Left lobe of liver (tissue), 2 donors: ENCODE data around the gene FAT4. TPM values are rescaled to one million over a fixed set of nuclear protein-coding genes. Genes with fewer than 3 reads are reported as not detected.
A peak's percentile ranks its signal among the peaks of the same experiment; 100 is the strongest.

ENCODE experiments used
- ATAC-seq: fragments of 200-7000 bp; cut with Tn5 transposase; one replicate; pipeline ENCODE4 v1.9.1; 2020; ENCODE audit warnings: mild to moderate bottlenecking, moderate library complexity
- DNase-seq: peaks from one replicate; pipeline ENCODE4 v3.0.0-alpha.2; 2020; ENCODE audit warnings: low spot score
- total RNA-seq: library from RNA; stranded (reverse); gene quantifications from one replicate; pipeline ENCODE4 v1.2.1, GENCODE V29; 2021
- donor health status: DM: no; HTN: no; CAD: no; lungs with moderate emphysema.
- donor health status: DM: no; HTN: yes; CAD: no.

The FAT4 gene, protein sequence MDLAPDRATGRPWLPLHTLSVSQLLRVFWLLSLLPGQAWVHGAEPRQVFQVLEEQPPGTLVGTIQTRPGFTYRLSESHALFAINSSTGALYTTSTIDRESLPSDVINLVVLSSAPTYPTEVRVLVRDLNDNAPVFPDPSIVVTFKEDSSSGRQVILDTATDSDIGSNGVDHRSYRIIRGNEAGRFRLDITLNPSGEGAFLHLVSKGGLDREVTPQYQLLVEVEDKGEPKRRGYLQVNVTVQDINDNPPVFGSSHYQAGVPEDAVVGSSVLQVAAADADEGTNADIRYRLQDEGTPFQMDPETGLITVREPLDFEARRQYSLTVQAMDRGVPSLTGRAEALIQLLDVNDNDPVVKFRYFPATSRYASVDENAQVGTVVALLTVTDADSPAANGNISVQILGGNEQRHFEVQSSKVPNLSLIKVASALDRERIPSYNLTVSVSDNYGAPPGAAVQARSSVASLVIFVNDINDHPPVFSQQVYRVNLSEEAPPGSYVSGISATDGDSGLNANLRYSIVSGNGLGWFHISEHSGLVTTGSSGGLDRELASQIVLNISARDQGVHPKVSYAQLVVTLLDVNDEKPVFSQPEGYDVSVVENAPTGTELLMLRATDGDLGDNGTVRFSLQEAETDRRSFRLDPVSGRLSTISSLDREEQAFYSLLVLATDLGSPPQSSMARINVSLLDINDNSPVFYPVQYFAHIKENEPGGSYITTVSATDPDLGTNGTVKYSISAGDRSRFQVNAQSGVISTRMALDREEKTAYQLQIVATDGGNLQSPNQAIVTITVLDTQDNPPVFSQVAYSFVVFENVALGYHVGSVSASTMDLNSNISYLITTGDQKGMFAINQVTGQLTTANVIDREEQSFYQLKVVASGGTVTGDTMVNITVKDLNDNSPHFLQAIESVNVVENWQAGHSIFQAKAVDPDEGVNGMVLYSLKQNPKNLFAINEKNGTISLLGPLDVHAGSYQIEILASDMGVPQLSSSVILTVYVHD (N-terminal part only)
- 3.9 TPM for total RNA-seq

DNA sequence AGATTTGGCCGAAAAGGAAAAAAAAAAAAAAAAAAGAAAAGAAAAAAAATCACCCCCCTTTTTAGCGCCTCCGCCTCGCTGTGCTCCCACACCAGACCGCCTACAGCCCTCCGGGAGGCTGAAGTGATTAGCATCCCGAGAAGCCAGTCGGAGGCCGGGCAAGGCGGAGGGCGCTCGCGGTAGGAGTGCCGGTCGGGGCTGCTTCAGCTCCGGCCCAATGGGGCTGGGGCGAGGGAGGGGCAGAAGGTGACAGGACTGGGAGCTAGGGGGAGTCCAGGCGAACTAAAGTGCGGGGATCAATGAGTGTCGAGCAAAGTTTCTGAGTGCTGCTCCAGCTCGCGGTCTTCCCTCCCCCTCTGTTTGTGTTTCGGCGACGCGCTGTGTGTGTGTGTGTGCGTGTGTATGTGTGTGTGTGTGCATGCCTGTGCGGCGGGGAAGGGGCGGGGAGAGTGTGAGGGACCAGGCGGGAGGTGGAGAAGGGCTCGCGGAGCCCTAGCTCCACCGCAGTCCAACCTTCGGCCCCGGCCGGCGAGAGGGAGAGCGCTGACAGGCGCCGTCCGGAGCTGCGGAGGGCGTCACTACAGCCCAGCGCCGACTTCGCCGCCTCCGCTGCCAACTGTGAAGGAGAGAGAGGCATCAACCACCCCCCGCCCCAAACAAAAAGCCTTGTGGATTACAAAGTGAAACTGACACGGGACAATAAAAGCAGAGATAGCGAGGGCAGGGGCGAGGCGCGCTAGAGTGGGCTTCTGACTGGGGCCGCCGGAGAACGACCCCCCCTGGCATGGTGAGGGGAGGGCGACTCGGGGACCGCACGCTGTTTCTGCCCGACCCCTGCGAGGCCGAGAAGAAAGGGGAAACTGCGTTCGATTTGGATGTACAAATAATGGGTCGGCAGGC is at the start of gene FAT4:
FAT4 (plus strand) TSS at position 280 of the 900 bp plus-strand sequence. CDS start 1,457 bp downstream, outside the sequence.
- DNase-seq, result peak; percentile 98

DNA sequence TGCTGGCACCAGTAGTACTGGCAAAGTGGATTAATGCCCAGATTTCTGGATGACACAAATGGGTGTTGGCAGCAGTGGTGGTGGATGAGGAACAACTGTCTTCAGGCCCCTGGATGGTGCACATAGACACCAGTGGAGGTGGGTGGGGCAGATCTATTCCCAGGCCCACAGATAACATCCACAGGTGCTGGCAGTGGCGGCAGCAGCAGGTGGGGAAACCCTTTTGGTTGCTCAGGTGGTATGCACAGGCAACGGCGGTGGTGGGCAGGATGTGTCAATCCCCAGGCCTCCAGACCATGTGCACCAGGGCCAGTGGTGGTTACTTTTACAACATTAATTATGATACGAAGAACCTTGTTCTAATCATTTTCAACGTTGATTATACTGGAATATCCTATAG is 48.9 kb upstream of the FAT4 start:
- ATAC-seq, result no peak
- DNase-seq, result no peak

More for the DNA sequence above, at the start of gene FAT4:
- peak; percentile 85 for ATAC-seq

DNA sequence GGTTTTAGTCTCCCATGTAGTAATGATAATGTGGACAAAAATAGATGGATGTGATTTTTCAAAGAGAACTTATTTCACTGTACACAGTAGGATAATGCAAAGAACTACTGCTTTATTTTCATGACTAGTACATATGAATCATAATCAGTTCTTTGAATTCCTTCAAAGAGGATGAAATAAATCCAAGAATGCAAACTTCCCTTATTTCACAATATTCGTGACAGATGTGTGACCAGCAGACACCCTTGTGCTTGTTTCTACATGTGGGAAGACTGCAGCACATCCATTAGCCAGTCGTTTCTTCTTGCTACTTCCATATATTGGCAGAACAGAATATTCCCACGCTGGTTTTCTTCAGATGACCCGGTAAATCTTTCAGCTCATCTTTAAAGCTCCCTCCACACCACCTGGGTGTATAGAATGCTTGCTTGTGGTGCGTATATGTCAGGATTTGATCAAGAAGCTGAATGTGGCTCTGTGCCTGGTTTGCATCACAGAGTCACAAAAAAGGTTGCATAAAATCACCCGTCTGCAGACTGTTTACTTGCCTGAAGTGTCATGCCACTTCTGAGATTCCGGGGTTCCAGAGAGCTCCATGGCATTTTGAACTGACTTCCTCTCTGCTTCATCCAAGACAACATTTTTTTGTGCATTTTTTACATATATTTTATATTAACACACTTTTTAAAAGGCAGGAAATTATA is 47.7 kb upstream of the FAT4 start:
- DNase-seq, result no peak
- ATAC-seq, result no peak

DNA sequence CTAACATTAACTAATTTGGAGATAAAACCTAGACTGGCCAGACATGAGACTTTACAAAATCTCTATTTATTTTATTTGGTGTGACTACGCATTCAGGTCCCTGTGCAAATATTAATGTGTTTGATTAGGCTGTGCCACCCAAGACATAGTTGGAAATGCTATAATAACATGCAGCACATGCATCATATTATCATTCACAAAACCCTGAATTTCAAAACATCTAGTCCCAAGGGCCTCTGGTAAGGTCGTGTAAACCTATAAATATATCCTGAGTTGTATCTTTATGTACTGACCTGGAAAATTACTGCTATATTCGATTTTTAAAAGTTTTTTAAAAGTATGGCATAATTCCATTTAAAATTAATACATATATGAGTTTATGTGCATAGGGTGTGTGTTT is 47.1 kb upstream of the FAT4 start:
- ATAC-seq (no peak), DNase-seq (no peak)

DNA sequence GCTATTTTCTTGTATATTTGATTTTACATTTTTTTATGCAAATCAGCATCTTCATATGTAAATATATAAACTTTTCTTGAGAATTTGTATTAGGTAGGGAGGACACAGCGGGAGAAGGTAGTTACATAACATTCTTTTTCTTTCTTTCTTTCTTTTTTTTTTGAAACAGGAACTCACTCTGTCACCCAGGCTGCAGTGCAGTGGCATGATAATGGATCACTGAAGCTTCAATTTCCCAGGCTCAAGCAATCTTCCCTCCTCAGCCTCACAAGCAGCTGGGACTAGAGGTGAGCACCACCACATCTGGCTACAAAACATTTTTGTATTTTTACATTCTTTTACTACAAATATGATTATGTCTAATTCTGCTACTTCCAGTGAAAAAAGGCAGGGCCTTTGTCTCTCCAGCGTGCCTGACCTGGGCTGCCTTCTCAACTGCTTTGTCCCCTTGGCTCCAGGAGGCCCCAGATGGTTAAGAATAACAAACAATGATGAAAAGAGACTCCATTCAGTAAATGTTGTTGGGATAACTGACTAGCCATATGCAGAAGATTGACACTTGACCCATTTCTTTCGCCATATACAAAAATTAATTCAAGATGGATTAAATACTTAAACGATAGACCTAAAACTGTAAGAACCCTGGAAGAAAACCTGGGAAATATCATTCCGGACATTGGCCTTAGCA is 46.5 kb upstream of the FAT4 start:
- DNase-seq (no peak), ATAC-seq (no peak)

DNA sequence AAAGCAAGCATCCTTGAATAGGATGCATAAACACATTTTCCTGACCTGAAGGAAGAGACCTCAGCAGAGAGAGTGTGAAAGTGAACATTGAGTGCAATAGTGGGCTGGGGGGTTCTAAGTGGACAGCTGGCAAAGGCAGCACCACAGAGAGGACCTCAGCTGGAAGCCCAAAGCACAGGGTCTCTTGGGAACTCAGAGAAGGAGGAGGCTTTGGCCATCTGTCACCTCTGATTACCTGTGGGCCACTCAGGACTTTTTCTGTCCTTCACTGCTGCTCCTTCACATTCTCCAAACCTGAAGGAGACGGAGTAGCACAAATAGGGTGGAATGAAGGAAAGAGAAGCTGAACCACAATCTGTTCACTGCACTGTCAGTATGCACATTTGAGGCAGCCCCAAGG is 37.9 kb upstream of the FAT4 start:
- no peak for ATAC-seq
- DNase-seq, result no peak

DNA sequence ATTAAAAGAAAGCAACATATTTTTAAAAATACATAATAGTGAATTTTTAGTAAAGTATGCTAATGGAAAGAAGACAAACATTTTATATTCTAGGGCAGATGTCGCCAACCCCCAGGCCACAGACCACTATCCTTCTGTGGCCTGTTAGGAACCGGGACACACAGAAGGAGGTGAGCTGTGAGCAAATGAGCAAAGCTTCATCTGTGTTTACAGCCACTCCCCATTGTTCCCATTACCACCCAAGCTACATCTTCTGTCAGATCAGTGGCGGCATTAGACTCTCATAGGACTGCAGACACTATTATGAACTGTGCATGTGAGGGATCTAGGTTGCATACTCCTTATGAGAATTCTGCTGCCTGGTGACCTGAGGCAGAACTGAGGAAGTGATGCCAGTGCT is 37.0 kb upstream of the FAT4 start:
- DNase-seq (no peak), ATAC-seq (no peak)

DNA sequence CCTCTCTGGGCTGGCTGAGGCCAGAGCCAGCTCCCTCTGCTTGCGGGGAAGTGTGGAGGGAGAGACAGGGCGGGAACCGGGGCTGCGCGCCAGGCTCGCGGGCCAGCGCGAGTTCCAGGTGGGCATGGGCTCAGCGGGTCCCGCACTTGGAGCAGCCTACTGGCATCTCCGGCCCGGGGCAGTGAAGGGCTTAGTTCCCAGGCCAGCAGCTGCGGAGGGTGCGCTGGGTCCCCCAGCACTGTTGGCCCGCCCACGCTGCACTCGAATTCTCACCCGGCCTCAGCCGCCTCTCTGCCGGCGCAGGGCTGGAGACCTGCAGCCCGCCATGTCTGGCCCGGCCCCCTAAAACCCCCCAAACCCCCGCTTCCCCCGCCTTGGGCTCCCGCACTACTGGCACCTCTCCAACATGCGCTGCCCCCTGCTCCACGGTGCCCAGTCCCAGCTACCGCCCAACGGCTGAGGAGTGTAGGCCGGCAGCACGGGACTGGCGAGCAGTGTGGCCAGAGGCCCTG is 33.8 kb upstream of the FAT4 start:
- ATAC-seq (no peak), DNase-seq (no peak)

DNA sequence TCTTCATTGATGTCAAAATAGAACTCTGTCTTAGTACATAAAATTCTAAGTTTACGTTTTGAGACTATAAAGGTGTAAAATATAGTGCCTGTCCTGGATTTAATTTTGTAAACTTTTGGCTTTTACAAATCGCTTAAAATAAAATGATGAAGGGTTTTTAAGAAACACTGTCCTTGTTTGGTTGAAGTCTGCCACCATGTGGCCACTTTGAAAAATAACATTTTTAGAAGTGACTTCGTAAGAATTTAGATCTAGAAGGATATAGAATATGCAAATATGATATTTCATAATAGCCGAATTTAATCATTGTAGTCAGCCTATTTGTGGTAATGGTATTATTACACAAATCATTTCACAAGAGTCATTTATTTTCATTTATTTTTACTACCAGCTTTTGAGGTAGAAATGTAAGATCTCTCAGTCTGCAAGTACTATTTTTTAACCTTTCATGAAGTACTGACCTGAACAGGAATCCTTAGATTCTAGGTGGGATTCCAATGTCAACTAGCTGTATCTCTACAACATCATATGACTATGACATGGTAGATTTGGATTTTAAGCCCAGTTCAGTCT is 31.0 kb upstream of the FAT4 start:
- ATAC-seq (peak; percentile 60), DNase-seq (no peak)

DNA sequence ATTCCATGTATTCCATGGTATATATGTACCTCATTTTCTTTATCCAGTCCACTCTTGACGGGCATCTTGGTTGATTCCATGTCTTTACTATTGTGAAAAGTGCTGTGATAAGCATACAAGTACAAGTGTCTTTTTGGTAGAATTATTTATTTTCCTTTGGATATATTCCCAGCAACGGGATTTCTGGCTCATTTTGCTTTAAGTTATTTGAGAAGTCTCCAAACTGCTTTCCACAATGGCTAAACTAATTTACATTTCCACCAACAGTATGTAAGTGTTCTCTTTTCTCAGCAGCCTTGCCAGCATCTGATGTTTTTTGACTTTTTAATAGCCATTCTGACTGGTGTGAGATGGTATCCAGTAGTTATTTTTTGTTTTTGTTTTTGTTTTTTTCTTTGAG is 17.6 kb upstream of the FAT4 start:
- no peak for ATAC-seq
- no peak for DNase-seq

DNA sequence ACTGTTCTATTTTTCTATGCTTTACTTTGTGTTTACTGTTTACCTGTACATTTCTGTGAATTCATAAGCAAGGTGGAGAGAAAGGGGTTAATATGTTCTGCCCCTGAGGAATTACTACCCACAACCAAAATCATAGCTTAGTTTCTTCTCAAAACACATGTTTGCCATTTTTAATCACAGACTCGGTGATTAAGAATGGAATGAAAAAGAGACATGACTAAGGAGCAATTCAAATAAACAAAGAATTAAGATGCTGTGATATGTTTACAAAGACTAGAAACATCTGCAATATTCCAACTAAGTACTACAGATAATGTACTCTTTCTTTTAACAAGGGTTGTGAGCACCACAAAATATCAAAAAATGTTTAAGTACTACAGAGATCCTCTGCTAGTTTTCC is 11.7 kb upstream of the FAT4 start:
- no peak for DNase-seq
- ATAC-seq, result no peak

DNA sequence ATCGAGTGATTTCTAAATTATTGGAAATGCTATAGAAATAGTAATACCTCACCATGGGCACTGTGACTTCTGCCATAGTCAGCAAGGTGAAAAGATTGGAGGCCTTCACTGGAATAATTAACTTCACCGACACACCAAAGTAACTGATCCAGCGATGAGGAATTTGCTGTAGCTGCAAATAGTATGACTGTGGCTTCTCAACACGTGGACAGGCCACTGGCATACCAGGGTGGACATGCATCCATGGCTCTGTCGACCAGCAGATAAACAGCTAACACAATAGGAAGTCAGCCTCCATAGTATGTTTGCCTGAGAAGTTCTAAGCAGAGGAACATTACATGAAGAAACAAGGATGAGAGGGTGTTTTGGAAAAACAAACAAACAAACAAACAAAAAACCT is 10.9 kb upstream of the FAT4 start:
- ATAC-seq (no peak), DNase-seq (no peak)

DNA sequence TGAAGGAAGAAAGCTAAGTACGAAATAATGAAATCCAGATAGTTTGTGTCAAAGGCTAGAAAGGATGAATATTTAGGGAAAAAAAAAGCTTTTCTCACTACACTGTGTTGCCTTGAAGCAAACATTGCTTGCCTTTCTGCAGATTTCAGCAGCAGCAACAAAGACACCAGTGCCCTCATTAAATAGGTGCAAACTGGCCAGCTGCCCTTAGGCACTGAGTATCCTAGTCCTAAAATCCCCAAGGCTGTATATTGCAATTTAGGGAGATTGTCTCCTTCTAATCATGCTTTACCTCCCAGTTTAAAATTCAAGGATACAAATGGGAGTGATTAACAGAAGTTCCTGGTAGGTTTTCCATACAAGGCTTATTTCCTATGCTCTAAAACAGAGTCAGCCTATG is 8.6 kb upstream of the FAT4 start:
- peak; percentile 29 for ATAC-seq

DNA sequence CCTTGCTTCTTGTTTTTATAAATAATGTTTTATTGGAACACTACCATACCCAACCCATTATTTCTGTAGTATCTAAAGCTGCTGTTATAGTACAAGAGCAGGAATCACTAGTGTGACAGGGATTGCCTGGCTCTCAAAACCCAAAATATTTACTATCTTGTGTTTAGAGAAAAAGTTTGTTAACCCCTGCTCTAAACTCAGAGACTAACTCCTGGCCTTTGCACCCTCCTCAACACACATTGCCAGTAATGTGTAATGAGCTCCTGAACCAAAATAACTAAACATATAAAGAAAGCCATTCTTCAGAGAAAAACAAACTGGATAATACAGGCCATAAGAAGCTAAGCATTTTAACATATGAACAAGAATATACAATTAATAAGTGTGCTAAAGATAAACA is 8.2 kb upstream of the FAT4 start:
- DNase-seq (no peak), ATAC-seq (peak; percentile 89)

More for the DNA sequence above, 8.6 kb upstream of the FAT4 start:
- no peak for DNase-seq

DNA sequence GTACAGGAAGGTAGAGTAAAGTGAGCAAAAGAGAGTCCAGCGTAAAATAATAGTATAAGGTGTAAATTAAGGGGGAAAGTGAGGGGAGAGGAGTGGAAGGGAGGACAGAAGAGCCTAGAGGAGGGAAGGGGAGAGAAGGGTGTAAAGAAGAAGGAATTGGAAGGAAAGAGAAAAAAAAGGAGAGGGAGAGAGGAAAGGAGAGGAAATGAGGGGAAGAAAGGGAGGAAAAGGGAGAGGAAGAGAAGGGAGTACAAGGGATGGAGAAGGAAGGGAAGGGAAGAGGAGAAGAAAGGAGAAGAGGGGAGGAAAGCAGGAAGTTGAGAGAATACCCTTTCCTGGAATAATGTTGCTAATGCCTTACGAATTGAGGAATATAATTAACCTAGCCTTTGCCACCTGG is 3.3 kb upstream of the FAT4 start:
- ATAC-seq, result no peak
- no peak for DNase-seq

DNA sequence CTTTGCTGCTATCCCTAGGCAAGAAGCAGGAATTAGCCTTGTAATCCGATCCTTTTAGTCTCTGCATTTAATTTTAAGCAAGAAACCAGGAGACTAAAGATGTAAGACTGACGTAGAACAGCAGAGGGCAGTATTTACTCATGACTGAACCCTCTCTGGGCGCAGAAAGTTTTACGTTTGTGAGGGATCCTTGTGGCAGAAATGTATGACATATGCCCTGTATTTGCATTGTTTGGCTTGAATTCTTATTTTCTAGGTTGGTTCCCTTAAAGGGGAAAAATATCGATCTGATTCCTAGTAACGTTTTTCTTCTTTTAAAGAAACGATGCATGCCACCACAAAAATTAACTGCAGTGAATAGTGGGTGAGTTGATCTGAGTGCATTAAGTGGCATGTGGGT is 1.3 kb upstream of the FAT4 start:
- ATAC-seq, result peak; percentile 33

DNA sequence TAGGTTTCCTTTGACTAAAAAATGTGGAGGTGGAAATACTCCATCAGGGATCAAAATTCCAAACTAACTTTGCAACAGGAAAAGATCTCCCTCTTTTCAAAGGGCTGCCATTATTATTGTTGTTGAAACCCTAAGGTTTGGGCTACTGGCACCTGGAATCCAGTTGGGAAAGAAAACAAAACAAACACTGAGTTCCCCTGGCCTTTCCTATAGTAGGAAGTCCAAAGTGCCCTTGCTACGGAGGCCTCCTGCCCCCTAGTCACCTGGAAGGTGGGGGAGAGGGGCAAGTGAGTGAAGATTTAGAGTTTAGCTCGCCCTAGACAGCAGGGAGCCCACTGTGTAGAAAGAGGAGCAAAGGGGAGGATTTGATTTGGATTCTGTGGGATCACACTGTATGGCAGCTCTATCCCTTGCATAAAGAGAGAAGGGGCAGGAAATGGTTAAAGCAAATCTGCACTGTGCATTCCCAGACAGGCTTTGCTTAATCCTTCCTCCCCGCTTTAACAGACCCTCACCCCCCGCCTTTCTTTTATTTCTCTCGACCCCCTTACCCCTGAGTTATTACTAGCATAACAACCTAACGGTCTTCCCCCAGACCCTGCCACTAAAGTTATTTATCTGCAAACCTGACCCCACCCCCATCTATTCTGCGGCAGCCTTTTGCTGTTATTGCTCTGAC is 627 bp upstream of the FAT4 start:
- DNase-seq, result peak; percentile 57

More for the DNA sequence above, 1.3 kb upstream of the FAT4 start:
- DNase-seq, result peak; percentile 47

More for the DNA sequence above, 627 bp upstream of the FAT4 start:
- peak; percentile 3 for ATAC-seq
